ENCODE measurements around the gene ABTB1.

- TF ChIP-seq YY1 (IDR thresholded peaks at IDR 0.05; ENCODE audit: low read depth) (no peak), TCF12 (IDR thresholded peaks at IDR 0.05; ENCODE audit: low read depth) (no peak), TAF1 (IDR thresholded peaks at IDR 0.05; ENCODE audit: low read depth) (no peak), MAX (IDR thresholded peaks at IDR 0.05) (no peak), EP300 (IDR thresholded peaks at IDR 0.05; ENCODE audit: borderline replicate concordance) (no peak), REST (IDR thresholded peaks at IDR 0.05; ENCODE audit: low read depth) (no peak), EGR1 (IDR thresholded peaks at IDR 0.05) (no peak), NFIC (IDR thresholded peaks at IDR 0.05) (no peak)
Observed at GRCh38 chr3:127700406-127700805, 27.7 kb downstream of the ABTB1 start.
